H1 (cell line): ENCODE results near the gene AGT. TPM values are rescaled to one million over a fixed set of nuclear protein-coding genes. Genes with fewer than 3 reads are reported as not detected.

Source experiments
- CTCF ChIA-PET: fragments of 300-600 bp; sonication (Branson Sonifier 250); formaldehyde crosslinking; loops from one replicate; lab custom pipeline; 2021; ENCODE audit not compliant: partially characterized antibody; lab: Charles Lee
- POLR2A ChIA-PET: fragments of 300-600 bp; sonication (Branson Sonifier 250); formaldehyde crosslinking; loops from one replicate; lab custom pipeline; 2021; ENCODE audit warnings: inconsistent platforms; ENCODE audit not compliant: partially characterized antibody; lab: Charles Lee
- DNase-seq, 2 experiments: peaks; one replicate each; pipeline versions ENCODE4 v3.0.0 to v3.0.0-alpha.2; 2010 to 2022; ENCODE audit warnings: low spot score in 2 of 2, low read depth in 1 of 2, mixed read lengths in 1 of 2
- FAIRE-seq: peaks from 2 replicates; lab custom pipeline; 2011; peaks lifted over from hg19 to GRCh38; lab: Jason Lieb, UNC
- H2AFZ ChIP-seq: 2 replicates; pipeline ENCODE4 v1.8.1; 2012; ENCODE audit warnings: low read length, inconsistent platforms
- H2AK5ac ChIP-seq: 2 replicates; pipeline ENCODE4 v1.6.1; 2013; ENCODE audit warnings: low read depth, low read length
- H2BK120ac ChIP-seq: replicated peaks from 2 replicates; pipeline ENCODE3; 2013; ENCODE audit warnings: low read depth, low read length, inconsistent platforms
- H2BK12ac ChIP-seq: 2 replicates; pipeline ENCODE4 v1.6.1; 2013; ENCODE audit warnings: low read depth, low read length
- H2BK15ac ChIP-seq: 2 replicates; pipeline ENCODE4 v1.6.1; 2013; ENCODE audit warnings: low read length
- H2BK20ac ChIP-seq: 2 replicates; pipeline ENCODE4 v1.6.1; 2013; ENCODE audit warnings: low read length
- H2BK5ac ChIP-seq: 2 replicates; pipeline ENCODE4 v1.6.1; 2013; ENCODE audit warnings: low read depth, low read length
- H3K14ac ChIP-seq: 2 replicates; pipeline ENCODE4 v1.6.1; 2013; ENCODE audit warnings: inconsistent platforms; ENCODE audit not compliant: insufficient read length
- H3K18ac ChIP-seq: 2 replicates; pipeline ENCODE4 v1.6.1; 2013; ENCODE audit warnings: low read length; ENCODE audit errors: extremely low read depth
- H3K23ac ChIP-seq: 2 replicates; pipeline ENCODE4 v1.6.1; 2013; ENCODE audit warnings: inconsistent platforms; ENCODE audit not compliant: insufficient read length
- H3K23me2 ChIP-seq: 2 replicates; pipeline ENCODE4 v1.6.1; 2013; ENCODE audit warnings: low read depth, low read length
- H3K27ac ChIP-seq: 2 replicates; pipeline ENCODE4 v1.6.1; 2011; ENCODE audit warnings: low read depth, low read length, inconsistent platforms
- H3K27me3 ChIP-seq, 4 experiments: replicated peaks in 1 of 4; 1 replicate in 1 of 4; 2 replicates in 3 of 4; pipeline versions ENCODE4 v1.6.1 to v1.8.1; 2011 to 2013; ENCODE audit warnings: low read length in 3 of 4, mild to moderate bottlenecking in 3 of 4, inconsistent platforms in 2 of 4, mixed read lengths in 2 of 4, moderate library complexity in 1 of 4; ENCODE audit not compliant: control insufficient read depth in 3 of 4, insufficient read depth in 3 of 4; ENCODE audit errors: extremely low read depth in 1 of 4
- H3K36me3 ChIP-seq, 4 experiments: 2 replicates each; pipeline versions ENCODE4 v1.6.1 to v1.8.1; 2011 to 2013; ENCODE audit warnings: mild to moderate bottlenecking in 4 of 4, low read length in 3 of 4, moderate library complexity in 2 of 4, control low read depth in 1 of 4, inconsistent platforms in 1 of 4; ENCODE audit not compliant: insufficient read depth in 4 of 4, control insufficient read depth in 2 of 4
- H3K4ac ChIP-seq: replicated peaks from 2 replicates; pipeline ENCODE3; 2013; ENCODE audit warnings: low read length, low read depth, mixed read lengths, inconsistent platforms; ENCODE audit not compliant: insufficient read length
- H3K4me1 ChIP-seq, 4 experiments: replicated peaks in 1 of 4; 1 replicate in 1 of 4; 2 replicates in 3 of 4; pipeline versions ENCODE4 v1.6.1 to v1.8.1; 2011 to 2013; ENCODE audit warnings: low read length in 3 of 4, inconsistent platforms in 2 of 4, mixed read lengths in 1 of 4; ENCODE audit not compliant: insufficient read depth in 4 of 4, control insufficient read depth in 3 of 4
- H3K4me2 ChIP-seq, 2 experiments: 2 replicates each; pipeline versions ENCODE4 v1.6.1 to v1.8.1; 2011 to 2013; ENCODE audit warnings: low read depth in 2 of 2, low read length in 2 of 2, control low read depth in 1 of 2, inconsistent platforms in 1 of 2, mild to moderate bottlenecking in 1 of 2; ENCODE audit not compliant: insufficient read depth in 1 of 2
- H3K4me3 ChIP-seq, 4 experiments: fragments of 200-600, 300-600 bp in 1 of 4; sonication (generic), shearing (Covaris generic), sonication (Bioruptor Twin) in 1 of 4; 2 replicates each; pipeline versions ENCODE4 v1.5.1 to v1.8.1; 2011 to 2016; ENCODE audit warnings: low read length in 4 of 4, low read depth in 3 of 4, control low read depth in 2 of 4, inconsistent platforms in 2 of 4, mild to moderate bottlenecking in 2 of 4, mixed read lengths in 1 of 4, moderate library complexity in 1 of 4; ENCODE audit not compliant: insufficient read depth in 2 of 4; ENCODE audit errors: extremely low read depth in 1 of 4
- H3K56ac ChIP-seq: replicated peaks from 2 replicates; pipeline ENCODE3; 2013; ENCODE audit warnings: low read depth, mild to moderate bottlenecking, mixed read lengths, low read length, inconsistent platforms; ENCODE audit not compliant: insufficient read length
- H3K79me1 ChIP-seq: 2 replicates; pipeline ENCODE4 v1.6.1; 2013; ENCODE audit warnings: low read depth, low read length, control low read depth
- H3K79me2 ChIP-seq, 2 experiments: 2 replicates each; pipeline versions ENCODE4 v1.6.1 to v1.8.1; 2012 to 2013; ENCODE audit warnings: low read length in 2 of 2, mild to moderate bottlenecking in 2 of 2, inconsistent platforms in 1 of 2; ENCODE audit not compliant: insufficient read depth in 2 of 2, control insufficient read depth in 1 of 2
- H3K9ac ChIP-seq, 4 experiments: replicated peaks in 1 of 4; 1 replicate in 1 of 4; 2 replicates in 3 of 4; pipeline versions ENCODE4 v1.6.1 to v1.8.1; 2011 to 2013; ENCODE audit warnings: low read depth in 3 of 4, low read length in 3 of 4, control low read depth in 2 of 4, mild to moderate bottlenecking in 2 of 4, moderate library complexity in 2 of 4, inconsistent platforms in 1 of 4; ENCODE audit errors: extremely low read depth in 1 of 4
- H3K9me3 ChIP-seq, 2 experiments: 2 replicates each; pipeline versions ENCODE4 v1.6.1 to v1.8.1; 2012 to 2013; ENCODE audit warnings: mild to moderate bottlenecking in 2 of 2, moderate library complexity in 2 of 2, control low read depth in 1 of 2, inconsistent platforms in 1 of 2, low read depth in 1 of 2, low read length in 1 of 2, mixed read lengths in 1 of 2; ENCODE audit not compliant: insufficient read depth in 2 of 2
- H4K20me1 ChIP-seq, 2 experiments: replicated peaks in 1 of 2; 2 replicates each; pipeline versions ENCODE3 to v1.8.1; 2011 to 2013; ENCODE audit warnings: inconsistent platforms in 2 of 2, low read length in 2 of 2, mild to moderate bottlenecking in 1 of 2; ENCODE audit not compliant: insufficient read depth in 2 of 2, control insufficient read depth in 1 of 2
- H4K5ac ChIP-seq: 2 replicates; pipeline ENCODE4 v1.6.1; 2013; ENCODE audit warnings: low read length, low read depth, mixed read lengths, inconsistent platforms; ENCODE audit not compliant: insufficient read length
- H4K8ac ChIP-seq: 2 replicates; pipeline ENCODE4 v1.8.0; 2013; ENCODE audit warnings: mild to moderate bottlenecking, moderate library complexity, low read length, inconsistent platforms; ENCODE audit not compliant: insufficient read depth; ENCODE audit errors: extremely low read depth
- H4K91ac ChIP-seq: replicated peaks from 2 replicates; pipeline ENCODE3; 2013; ENCODE audit warnings: low read length, mixed read lengths, inconsistent platforms; ENCODE audit not compliant: insufficient read length
- BACH1 ChIP-seq: IDR thresholded peaks from 2 replicates; pipeline ENCODE4 v1.6.1; 2012; ENCODE audit warnings: low read length, improper control_type of control experiment
- BCL11A ChIP-seq, 2 experiments: IDR thresholded peaks; one replicate each; pipeline ENCODE4 v1.6.1; 2011; ENCODE audit warnings: low read depth in 2 of 2, low read length in 2 of 2, mild to moderate bottlenecking in 2 of 2
- E2F6 ChIP-seq: IDR thresholded peaks from 2 replicates; pipeline ENCODE4 v1.6.1; 2012; ENCODE audit warnings: inconsistent platforms
- EP300 ChIP-seq, 2 experiments: IDR thresholded peaks; 1 replicate in 1 of 2; 2 replicates in 1 of 2; pipeline ENCODE4 v1.6.1; 2011 to 2012; ENCODE audit warnings: low read depth in 2 of 2, low read length in 2 of 2, mild to moderate bottlenecking in 2 of 2, borderline replicate concordance in 1 of 2, inconsistent platforms in 1 of 2, moderate library complexity in 1 of 2
- HDAC2 ChIP-seq, 2 experiments: fragments of 300-600 bp in 1 of 2; sonication (generic) in 1 of 2; IDR thresholded peaks; 2 replicates each; pipeline ENCODE4 v1.6.1; 2011 to 2012; ENCODE audit warnings: low read depth in 2 of 2, low read length in 2 of 2, mild to moderate bottlenecking in 2 of 2, moderate library complexity in 2 of 2, borderline replicate concordance in 1 of 2, inconsistent platforms in 1 of 2
- HDAC6 ChIP-seq: IDR thresholded peaks from one replicate; pipeline ENCODE4 v1.7.1; 2012; ENCODE audit warnings: low read depth, mild to moderate bottlenecking, inconsistent platforms, low read length, moderate library complexity
- JUN ChIP-seq: IDR thresholded peaks from 2 replicates; pipeline ENCODE4 v1.6.1; 2011; ENCODE audit warnings: low read depth, mild to moderate bottlenecking, improper control_type of control experiment, low read length
- KDM5A ChIP-seq: fragments of 200-600 bp; IDR thresholded peaks from 2 replicates; pipeline ENCODE4 v1.7.1; 2012; ENCODE audit warnings: mild to moderate bottlenecking, low read length, inconsistent platforms, mixed read lengths
- PHF8 ChIP-seq: fragments of 200-600 bp; sonication (generic); conservative IDR thresholded peaks from 2 replicates; pipeline ENCODE4 v1.7.1; 2012; ENCODE audit warnings: low read depth, mild to moderate bottlenecking, inconsistent platforms, low read length, moderate library complexity
- POU5F1 ChIP-seq: IDR thresholded peaks from 2 replicates; pipeline ENCODE4 v1.6.1; 2011; ENCODE audit warnings: low read depth, mild to moderate bottlenecking, low read length, moderate library complexity
- RXRA ChIP-seq: IDR thresholded peaks from 2 replicates; pipeline ENCODE4 v1.6.1; 2011; ENCODE audit warnings: low read depth, mild to moderate bottlenecking, low read length, moderate library complexity; ENCODE audit not compliant: insufficient read depth
- SRF ChIP-seq: IDR thresholded peaks from 2 replicates; pipeline ENCODE4 v1.6.1; 2011; ENCODE audit warnings: mild to moderate bottlenecking, low read depth, low read length, moderate library complexity
- SUZ12 ChIP-seq: fragments of 200-600 bp; sonication (generic); IDR thresholded peaks from 2 replicates; pipeline ENCODE4 v1.6.1; 2012; ENCODE audit warnings: mild to moderate bottlenecking, inconsistent platforms, low read length, moderate library complexity, mixed read lengths
- TAF1 ChIP-seq: IDR thresholded peaks from 2 replicates; pipeline ENCODE4 v1.6.1; 2011; ENCODE audit warnings: mild to moderate bottlenecking, low read depth, low read length
- WGBS, 2 experiments: shearing (Covaris generic) in 1 of 2; methylation state at CpG; one replicate each; pipeline versions ENCODE4 v1.1.6 to v1.1.7; 2013 to 2015; ENCODE audit warnings: low lambda C conversion rate in 2 of 2, mixed read lengths in 2 of 2, inconsistent platforms in 1 of 2, low coverage in 1 of 2, missing lambda C conversion rate in 1 of 2; ENCODE audit not compliant: insufficient replicate concordance in 2 of 2, insufficient coverage in 1 of 2, insufficient read length in 1 of 2; ENCODE audit errors: extremely low coverage in 1 of 2, missing lambda C conversion rate in 1 of 2; 5-methylcytosine and 5-hydroxymethylcytosine counted together
- polyA plus RNA-seq, 7 experiments: library from polyadenylated mRNA; depleted of rRNA in 3 of 7; stranded (reverse) in 5 of 7; unstranded in 2 of 7; fragments of >200 nt in 5 of 7; fragments of 200-250 nt in 2 of 7; gene quantifications; 1 replicate in 5 of 7; 2 replicates in 1 of 7; 4 replicates in 1 of 7; pipeline versions ENCODE4 v1.2.1 to v1.2.3, GENCODE V29; 2011 to 2013; ENCODE audit warnings: missing spikeins in 2 of 7, mixed read lengths in 2 of 7
- total RNA-seq: library from RNA; stranded (reverse); fragmentation: NEBNext Ultra II Directional; extraction: Animal tissue kit (Norgen Biotek cat#: 25700); gene quantifications from 2 replicates; pipeline ENCODE4 v1.2.1, GENCODE V29; 2021

Gene AGT
- total and polyA plus RNA-seq, 2 of the 8 experiments (the other 6 are each of a cell fraction or from before 2014, with no cell fraction given), result 0.20 TPM; not detected in 1

- no peak overlapping the region for H4K8ac ChIP-seq
- no peaks in the 10 kb centered on the region for H3K27me3 ChIP-seq
- no peak overlapping the region for H4K91ac ChIP-seq
- H2BK5ac ChIP-seq, result no peak overlapping the region
- CTCF ChIA-PET, result interaction anchor here (1.1 kb wide), 1 partner anchor 13 kb away, joined by 3 read pairs; no protein-coding TSS in a partner anchor
- no peaks in the 10 kb centered on the region for H4K20me1 ChIP-seq
- no peak overlapping the region for H3K4me3 ChIP-seq
- no peaks in the 10 kb centered on the region for H3K9me3 ChIP-seq
- POLR2A ChIA-PET, result no interaction called here
- H3K4me1 ChIP-seq, result peaks cover 0 to 4% (median 0%) of the 10 kb centered on the region in 4 experiments; a peak in 2 of 7 replicates
- H3K14ac ChIP-seq, result no peak overlapping the region
- no peak overlapping the region for H3K9ac ChIP-seq
- H2BK12ac ChIP-seq, result no peak overlapping the region
- FAIRE-seq (no peak), DNase-seq (no peak)
- no peak overlapping the region for H2BK120ac ChIP-seq
- no peaks in the 10 kb centered on the region for H3K79me2 ChIP-seq
- H2BK15ac ChIP-seq, result no peak overlapping the region
- no peak overlapping the region for H2AFZ ChIP-seq
- H3K23ac ChIP-seq, result no peak overlapping the region
- H2BK20ac ChIP-seq, result no peak overlapping the region
- no peak overlapping the region for H3K27ac ChIP-seq
- H3K56ac ChIP-seq, result no peak overlapping the region
- no peak overlapping the region for H3K4ac ChIP-seq
- H3K4me2 ChIP-seq, result no peak overlapping the region
- no peaks in the 10 kb centered on the region for H3K79me1 ChIP-seq
- H2AK5ac ChIP-seq, result no peak overlapping the region
- no peaks in the 10 kb centered on the region for H3K36me3 ChIP-seq
- 87% methylated on average over 4 of the region's 4 CpGs; no CpG with 5 or more reads in 1 of the 2 experiments for WGBS, 2 experiments
- H3K23me2 ChIP-seq, result no peaks in the 10 kb centered on the region
- no peak overlapping the region for H3K18ac ChIP-seq
- no peak overlapping the region for H4K5ac ChIP-seq
- TF ChIP-seq SUZ12, result no peak
- no peak for TF ChIP-seq BACH1
- no peak for TF ChIP-seq JUN
- TF ChIP-seq SRF, result no peak
- no peak for TF ChIP-seq RXRA
- TF ChIP-seq HDAC6, result no peak
- TF ChIP-seq TAF1, result no peak
- TF ChIP-seq KDM5A, result no peak
- TF ChIP-seq EP300 (IDR thresholded peaks at IDR 0.05; ENCODE audit: borderline replicate concordance in 1 of 2, low read depth in 2 of 2, low read length in 2 of 2), result no peak
- no peak for TF ChIP-seq POU5F1
- no peak for TF ChIP-seq BCL11A (IDR thresholded peaks at IDR 0.05; ENCODE audit: low read depth in 2 of 2, low read length in 2 of 2)
- no peak for TF ChIP-seq E2F6
- TF ChIP-seq PHF8, result no peak
- no peak for TF ChIP-seq HDAC2 (IDR thresholded peaks at IDR 0.05; ENCODE audit: borderline replicate concordance in 1 of 2, low read depth in 2 of 2, low read length in 2 of 2)
Observed at GRCh38 chr1:230700132-230700531, 13.8 kb downstream of the AGT start.
